Endothelial cell of umbilical vein (primary cell): ENCODE results near the gene MVP.

Source experiments
- EZH2 ChIP-seq: IDR thresholded peaks from 2 replicates; pipeline ENCODE4 v1.6.1; 2012; ENCODE audit warnings: borderline replicate concordance, low read depth, mild to moderate bottlenecking, moderate library complexity, low read length, inconsistent platforms; ENCODE audit not compliant: severe bottlenecking
- POLR2A ChIP-seq: IDR thresholded peaks from 2 replicates; pipeline ENCODE4 v1.6.1; 2012; ENCODE audit warnings: low read depth, mild to moderate bottlenecking, control low read depth, low read length
- POLR2AphosphoS5 ChIP-seq: IDR thresholded peaks from 2 replicates; pipeline ENCODE4 v1.6.1; 2012; ENCODE audit warnings: low read depth, mild to moderate bottlenecking, control low read depth, low read length, moderate library complexity; ENCODE audit not compliant: insufficient read depth
- TF ChIP-seq, protein P1 (sequence below), 2 donors: IDR thresholded peaks; 1 replicate in 1 of 2; 2 replicates in 1 of 2; pipeline ENCODE4 v1.5.1; 2011; ENCODE audit warnings: low read length in 2 of 2, mild to moderate bottlenecking in 2 of 2, moderate library complexity in 2 of 2, control low read depth in 1 of 2, inconsistent platforms in 1 of 2, low read depth in 1 of 2; ENCODE audit not compliant: insufficient read depth in 1 of 2; ENCODE audit errors: extremely low read depth in 1 of 2

DNA sequence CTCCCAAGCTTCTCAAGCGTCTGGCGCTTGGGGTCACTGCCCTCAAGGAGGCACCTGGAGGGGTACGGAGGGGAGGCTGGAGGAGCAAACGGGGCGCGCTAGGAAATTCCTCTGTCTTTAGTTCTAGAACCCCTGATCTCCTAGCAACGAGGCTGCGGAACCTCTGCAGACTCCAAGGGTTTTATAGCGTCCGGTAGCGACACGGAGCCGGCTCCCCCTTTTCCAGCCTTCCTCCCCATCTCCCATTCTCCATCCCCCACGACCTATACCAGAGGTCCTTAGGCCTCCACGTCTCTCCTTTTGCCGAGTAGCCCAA lies 43.4 kb downstream of the MVP start:
- TF ChIP-seq, protein P1, sequence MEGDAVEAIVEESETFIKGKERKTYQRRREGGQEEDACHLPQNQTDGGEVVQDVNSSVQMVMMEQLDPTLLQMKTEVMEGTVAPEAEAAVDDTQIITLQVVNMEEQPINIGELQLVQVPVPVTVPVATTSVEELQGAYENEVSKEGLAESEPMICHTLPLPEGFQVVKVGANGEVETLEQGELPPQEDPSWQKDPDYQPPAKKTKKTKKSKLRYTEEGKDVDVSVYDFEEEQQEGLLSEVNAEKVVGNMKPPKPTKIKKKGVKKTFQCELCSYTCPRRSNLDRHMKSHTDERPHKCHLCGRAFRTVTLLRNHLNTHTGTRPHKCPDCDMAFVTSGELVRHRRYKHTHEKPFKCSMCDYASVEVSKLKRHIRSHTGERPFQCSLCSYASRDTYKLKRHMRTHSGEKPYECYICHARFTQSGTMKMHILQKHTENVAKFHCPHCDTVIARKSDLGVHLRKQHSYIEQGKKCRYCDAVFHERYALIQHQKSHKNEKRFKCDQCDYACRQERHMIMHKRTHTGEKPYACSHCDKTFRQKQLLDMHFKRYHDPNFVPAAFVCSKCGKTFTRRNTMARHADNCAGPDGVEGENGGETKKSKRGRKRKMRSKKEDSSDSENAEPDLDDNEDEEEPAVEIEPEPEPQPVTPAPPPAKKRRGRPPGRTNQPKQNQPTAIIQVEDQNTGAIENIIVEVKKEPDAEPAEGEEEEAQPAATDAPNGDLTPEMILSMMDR (IDR thresholded peaks at IDR 0.05; ENCODE audit: extremely low read depth in 1 of 2, insufficient read depth in 1 of 2, low read depth in 1 of 2, low read length in 2 of 2) = no peak
- TF ChIP-seq POLR2A (no peak), EZH2 (no peak), POLR2AphosphoS5 (no peak)
